Cardiac fibroblast (primary cell): Measurements from ENCODE around the gene ANKHD1.

ENCODE experiments used
- DNase-seq, 2 donors: peaks; one replicate each; pipeline versions ENCODE4 v3.0.0 to v3.0.0-alpha.2; 2010; ENCODE audit warnings: low read depth in 2 of 2
- H3K4me3 ChIP-seq, 2 donors: replicated peaks in 1 of 2; 1 replicate in 1 of 2; 2 replicates in 1 of 2; pipeline ENCODE4 v1.5.1; 2011; ENCODE audit warnings: low read depth in 2 of 2, low read length in 2 of 2, mild to moderate bottlenecking in 2 of 2, moderate library complexity in 1 of 2
- TF ChIP-seq, protein P1 (sequence below): IDR thresholded peaks from one replicate; pipeline ENCODE4 v1.5.1; 2011; ENCODE audit warnings: low read depth, mild to moderate bottlenecking, low read length, inconsistent platforms

The ANKHD1 gene

DNA sequence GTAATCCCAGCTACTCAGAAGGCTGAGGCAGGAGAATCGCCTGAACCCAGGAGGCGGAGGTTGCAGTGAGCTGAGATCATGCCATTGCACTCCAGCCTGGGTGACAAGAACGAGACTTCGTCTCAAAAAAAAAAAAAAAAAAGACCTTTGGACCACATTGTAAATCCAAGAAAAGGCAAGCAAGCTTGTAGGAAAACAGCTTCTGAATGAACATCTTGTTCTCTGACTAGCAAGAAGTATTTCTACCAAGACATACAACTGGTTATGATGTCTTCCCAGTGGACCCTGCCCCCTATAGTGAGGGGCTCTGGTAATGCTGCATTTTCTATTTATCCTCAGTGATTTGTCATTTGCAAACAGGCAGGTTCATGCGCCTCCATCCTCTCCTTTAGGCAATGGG is 141.3 kb downstream of the ANKHD1 start:
- H3K4me3 ChIP-seq: no peak overlapping the region
- TF ChIP-seq, protein P1, sequence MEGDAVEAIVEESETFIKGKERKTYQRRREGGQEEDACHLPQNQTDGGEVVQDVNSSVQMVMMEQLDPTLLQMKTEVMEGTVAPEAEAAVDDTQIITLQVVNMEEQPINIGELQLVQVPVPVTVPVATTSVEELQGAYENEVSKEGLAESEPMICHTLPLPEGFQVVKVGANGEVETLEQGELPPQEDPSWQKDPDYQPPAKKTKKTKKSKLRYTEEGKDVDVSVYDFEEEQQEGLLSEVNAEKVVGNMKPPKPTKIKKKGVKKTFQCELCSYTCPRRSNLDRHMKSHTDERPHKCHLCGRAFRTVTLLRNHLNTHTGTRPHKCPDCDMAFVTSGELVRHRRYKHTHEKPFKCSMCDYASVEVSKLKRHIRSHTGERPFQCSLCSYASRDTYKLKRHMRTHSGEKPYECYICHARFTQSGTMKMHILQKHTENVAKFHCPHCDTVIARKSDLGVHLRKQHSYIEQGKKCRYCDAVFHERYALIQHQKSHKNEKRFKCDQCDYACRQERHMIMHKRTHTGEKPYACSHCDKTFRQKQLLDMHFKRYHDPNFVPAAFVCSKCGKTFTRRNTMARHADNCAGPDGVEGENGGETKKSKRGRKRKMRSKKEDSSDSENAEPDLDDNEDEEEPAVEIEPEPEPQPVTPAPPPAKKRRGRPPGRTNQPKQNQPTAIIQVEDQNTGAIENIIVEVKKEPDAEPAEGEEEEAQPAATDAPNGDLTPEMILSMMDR: no peak
- DNase-seq: no peak

DNA sequence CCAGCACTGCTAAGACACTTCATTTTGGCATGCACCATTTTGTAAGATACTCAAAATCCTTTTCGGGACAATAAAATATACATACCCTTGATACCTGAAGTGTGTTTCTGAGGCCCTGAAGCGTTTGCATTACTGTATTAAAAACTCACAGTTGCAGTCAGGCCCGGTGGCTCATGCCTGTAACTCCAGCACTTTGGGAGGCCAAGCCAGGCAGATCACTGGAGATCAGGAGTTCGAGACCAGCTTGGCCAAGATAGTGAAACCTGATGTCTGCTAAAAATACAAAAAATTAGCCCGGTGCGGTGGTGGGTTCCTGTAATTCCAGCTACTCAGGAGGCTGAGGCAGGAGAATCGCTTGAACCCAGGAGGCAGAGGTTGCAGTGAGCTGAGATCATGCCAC is 143.4 kb downstream of the ANKHD1 start:
- TF ChIP-seq, protein P1: no peak
- DNase-seq: no peak
- no peak overlapping the region for H3K4me3 ChIP-seq

DNA sequence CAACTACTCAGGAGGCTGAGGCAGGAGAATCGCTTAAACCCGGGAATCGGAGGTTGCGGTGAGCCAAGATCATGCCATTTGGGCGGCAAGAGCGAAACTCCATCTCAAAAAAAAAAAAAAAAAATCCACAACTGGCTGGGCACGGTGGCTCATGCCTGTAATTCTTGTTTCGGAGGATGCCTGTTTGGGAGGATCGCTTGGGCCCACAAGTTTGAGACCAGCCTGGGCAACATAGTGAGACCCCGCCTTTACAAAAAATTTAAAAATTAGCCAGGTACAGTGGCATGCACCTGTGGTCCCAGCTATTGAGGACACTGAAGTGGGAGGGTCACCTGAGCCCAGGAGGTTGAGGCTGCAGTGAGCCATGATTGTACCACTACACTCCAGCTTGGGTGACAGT is 144.0 kb downstream of the ANKHD1 start:
- TF ChIP-seq, protein P1: no peak
- no peak overlapping the region for H3K4me3 ChIP-seq
- no peak for DNase-seq

DNA sequence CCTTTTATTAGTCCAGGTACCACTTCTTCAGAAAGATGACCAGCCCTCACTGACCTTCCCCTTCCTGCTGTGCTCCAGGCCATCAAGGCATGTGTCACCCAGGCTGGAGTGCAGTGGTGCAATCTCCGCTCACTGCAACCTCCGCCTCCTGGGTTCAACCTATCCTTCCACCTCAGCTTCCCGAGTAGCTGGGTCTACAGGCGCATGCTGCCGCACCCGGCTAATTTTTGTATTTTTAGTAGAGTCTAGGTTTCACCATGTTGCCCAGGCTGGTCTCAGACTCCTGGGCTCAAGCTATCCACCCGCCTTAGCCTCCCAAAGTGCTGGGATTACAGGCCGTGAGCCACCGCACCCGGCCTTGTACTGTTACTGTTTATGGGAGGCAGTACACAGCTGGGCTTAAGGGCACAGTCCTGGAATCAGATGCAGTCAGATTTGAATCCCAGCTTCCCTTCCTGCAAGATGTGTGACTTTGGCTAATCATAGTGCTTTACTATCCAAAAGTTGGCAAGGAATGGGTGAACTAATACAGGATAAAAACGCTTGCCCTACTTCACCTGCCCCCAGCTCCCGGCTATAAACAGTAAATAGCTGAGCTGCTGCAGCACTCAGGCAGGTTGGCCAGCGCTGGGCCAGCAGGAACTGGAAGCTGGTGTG is 145.3 kb downstream of the ANKHD1 start:
- peak in 1 of 2 donors; percentile 12 for DNase-seq
- TF ChIP-seq, protein P1: no peak
- H3K4me3 ChIP-seq: no peak overlapping the region

DNA sequence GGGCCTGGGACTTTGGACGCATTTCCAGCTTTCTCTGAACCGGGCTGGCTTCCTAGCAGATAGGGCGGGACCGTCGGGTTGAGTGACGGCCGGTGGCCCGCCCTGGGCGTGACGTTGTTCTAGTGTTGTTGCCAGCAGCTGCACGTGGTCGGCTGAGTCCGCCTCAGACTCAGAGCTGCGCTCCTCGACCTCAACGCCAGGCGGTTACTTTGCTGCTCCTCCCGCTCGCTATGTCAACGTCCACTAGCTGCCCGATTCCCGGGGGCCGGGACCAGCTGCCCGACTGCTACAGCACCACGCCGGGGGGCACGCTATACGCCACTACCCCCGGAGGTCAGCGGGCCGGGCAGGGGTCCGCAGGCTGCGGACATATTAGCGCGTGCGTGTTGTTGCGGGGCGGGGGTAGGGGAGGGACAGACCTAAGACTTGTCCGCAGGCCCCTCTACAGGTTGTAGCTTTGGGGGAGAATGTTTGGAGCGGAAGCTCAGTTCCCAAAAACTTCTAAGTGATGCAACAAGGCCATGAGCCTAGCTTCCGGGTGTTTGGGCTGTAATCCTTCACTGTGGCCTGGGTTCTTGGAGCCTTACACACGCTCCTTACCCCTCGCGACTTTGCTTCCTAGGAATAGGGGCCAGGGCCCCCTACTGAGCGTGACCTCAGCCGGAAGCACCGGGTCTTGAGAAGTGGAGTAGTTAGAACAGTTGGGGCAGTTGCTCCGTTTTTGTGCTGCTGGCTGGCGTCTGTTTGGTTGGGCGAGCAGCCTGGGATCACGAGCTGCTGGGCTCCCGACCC is 146.1 kb downstream of the ANKHD1 start, which contains the start of gene EIF4EBP3:
TSS of gene EIF4EBP3 (plus strand) at position 155 of the 792 bp plus-strand sequence. CDS start at position 231, 76 bp downstream.
- peak within 1 kb of the TSS; percentile 40 to 43 for H3K4me3 ChIP-seq
- TF ChIP-seq, protein P1: peak; percentile 71
- DNase-seq: peak; percentile 96 to 98

DNA sequence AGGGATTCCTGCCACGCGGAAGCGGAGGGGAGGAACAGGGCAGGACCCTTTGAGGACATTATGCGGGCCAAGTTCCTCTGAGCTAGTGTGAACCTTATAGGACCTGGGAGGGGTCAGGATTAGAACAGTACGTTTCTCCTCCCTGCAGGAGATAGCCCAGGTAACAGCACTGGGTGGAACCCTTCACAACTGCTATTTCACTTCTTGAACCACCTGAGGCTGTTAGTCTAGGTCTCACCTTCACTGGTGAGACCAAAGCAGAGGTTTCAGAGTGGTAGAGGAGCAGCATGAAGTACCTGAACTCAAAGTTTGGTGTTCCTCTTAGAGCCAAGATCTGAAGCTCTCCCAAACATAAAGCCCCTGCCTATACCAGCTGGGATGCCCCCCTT is 146.7 kb downstream of the ANKHD1 start:
- TF ChIP-seq, protein P1: no peak

More for the DNA sequence above, 146.7 kb downstream of the ANKHD1 start:
- H3K4me3 ChIP-seq: peak overlapping the region; percentile 40 to 43
- no peak for DNase-seq
